WTC11 (cell line): ENCODE data around the gene PCSK9.

Source experiments
- CTCF ChIP-seq: fragments of 200-600 bp; IDR thresholded peaks from 2 replicates; pipeline ENCODE4 v1.8.0; 2022; ENCODE audit warnings: antibody characterized with exemption
- FOXP1 ChIP-seq: sonication (generic); formaldehyde crosslinking; IDR thresholded peaks from 2 replicates; pipeline ENCODE4 v1.8.0; 2022; ENCODE audit warnings: missing genetic modification reagents, mild to moderate bottlenecking, moderate library complexity, borderline replicate concordance
- SP1 ChIP-seq: sonication (generic); formaldehyde crosslinking; conservative IDR thresholded peaks from 2 replicates; pipeline ENCODE4 v1.8.1; 2022; ENCODE audit warnings: missing genetic modification reagents
- TP53 ChIP-seq: sonication (generic); formaldehyde crosslinking; IDR thresholded peaks from 2 replicates; pipeline ENCODE4 v1.8.1; 2023; ENCODE audit warnings: mild to moderate bottlenecking, missing genetic modification reagents

GRCh38 chr1:55067022-55067778 lies 27.9 kb downstream of the PCSK9 start:
- TF ChIP-seq FOXP1 (CRISPR knock-in tag): no peak
- TF ChIP-seq TP53 (CRISPR knock-in tag): no peak
- TF ChIP-seq CTCF: no peak
- TF ChIP-seq SP1 (CRISPR knock-in tag): no peak
